Measurements from ENCODE around the gene DET1.

The DET1 gene

DNA sequence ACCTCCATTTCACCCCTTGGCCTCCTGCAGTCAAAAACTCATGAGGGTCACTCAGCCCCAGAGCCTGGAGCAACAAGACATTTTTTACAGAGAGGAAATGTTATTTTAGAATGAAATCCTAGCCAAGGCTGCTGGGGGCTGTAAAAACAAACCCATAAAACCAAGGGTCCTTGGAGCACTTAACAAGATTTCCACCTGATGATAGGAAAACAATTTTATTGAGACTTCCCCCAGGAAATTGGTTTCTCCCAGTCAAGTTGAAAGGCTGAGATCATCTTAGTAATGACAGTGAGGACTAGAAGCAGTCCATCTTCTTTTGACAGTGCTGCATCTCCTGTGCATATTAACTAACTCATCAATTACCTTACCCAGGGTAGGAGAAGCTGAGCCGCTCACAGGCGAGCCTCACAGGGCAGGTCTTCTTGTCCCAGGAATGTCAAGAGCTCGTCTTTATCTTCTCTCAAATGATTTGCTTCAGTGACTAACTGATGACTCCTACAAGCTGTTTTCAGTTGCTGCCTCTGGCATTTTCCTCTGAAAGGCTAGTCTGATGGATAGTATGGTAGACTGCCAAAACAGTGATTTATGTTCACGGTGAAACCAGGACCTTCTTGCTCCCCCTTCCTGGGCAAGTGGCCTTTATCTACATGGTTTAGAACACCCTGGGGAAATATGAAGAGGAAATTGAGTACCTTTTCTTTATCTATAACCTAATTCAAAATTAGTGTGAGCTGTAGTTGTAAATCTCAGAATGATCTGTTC, 40.1 kb upstream of the DET1 start:
- TF ChIP-seq, protein P1, sequence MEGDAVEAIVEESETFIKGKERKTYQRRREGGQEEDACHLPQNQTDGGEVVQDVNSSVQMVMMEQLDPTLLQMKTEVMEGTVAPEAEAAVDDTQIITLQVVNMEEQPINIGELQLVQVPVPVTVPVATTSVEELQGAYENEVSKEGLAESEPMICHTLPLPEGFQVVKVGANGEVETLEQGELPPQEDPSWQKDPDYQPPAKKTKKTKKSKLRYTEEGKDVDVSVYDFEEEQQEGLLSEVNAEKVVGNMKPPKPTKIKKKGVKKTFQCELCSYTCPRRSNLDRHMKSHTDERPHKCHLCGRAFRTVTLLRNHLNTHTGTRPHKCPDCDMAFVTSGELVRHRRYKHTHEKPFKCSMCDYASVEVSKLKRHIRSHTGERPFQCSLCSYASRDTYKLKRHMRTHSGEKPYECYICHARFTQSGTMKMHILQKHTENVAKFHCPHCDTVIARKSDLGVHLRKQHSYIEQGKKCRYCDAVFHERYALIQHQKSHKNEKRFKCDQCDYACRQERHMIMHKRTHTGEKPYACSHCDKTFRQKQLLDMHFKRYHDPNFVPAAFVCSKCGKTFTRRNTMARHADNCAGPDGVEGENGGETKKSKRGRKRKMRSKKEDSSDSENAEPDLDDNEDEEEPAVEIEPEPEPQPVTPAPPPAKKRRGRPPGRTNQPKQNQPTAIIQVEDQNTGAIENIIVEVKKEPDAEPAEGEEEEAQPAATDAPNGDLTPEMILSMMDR (conservative IDR thresholded peaks at IDR 0.05; ENCODE audit: low read length) = no peak
- TF ChIP-seq EZH2phosphoT487 (IDR thresholded peaks at IDR 0.05; ENCODE audit: borderline replicate concordance) = no peak
- Histone ChIP-seq H3K4me1 (ENCODE audit: insufficient read depth, low read length, poor library complexity, severe bottlenecking) (no peaks in the 10 kb centered on the region), H3K9ac (ENCODE audit: low read depth, low read length, poor library complexity, severe bottlenecking) (no peak overlapping the region), H3K36me3 (ENCODE audit: insufficient read depth, low read length) (no peaks in the 10 kb centered on the region), H3K9me3 (ENCODE audit: insufficient read depth, low read depth, low read length) (no peaks in the 10 kb centered on the region), H4K20me1 (ENCODE audit: insufficient read depth, low read length, poor library complexity, severe bottlenecking) (no peaks in the 10 kb centered on the region), H3K79me2 (ENCODE audit: insufficient read depth, low read length) (no peaks in the 10 kb centered on the region), H3F3A (ENCODE audit: low read depth) (no peaks in the 10 kb centered on the region), H2AFZ (ENCODE audit: low read length) (no peak overlapping the region), H3K27me3 (ENCODE audit: insufficient read depth, low read length, poor library complexity, severe bottlenecking) (peaks cover 8% of the 10 kb centered on the region), H3K4me2 (ENCODE audit: low read depth, low read length, poor library complexity, severe bottlenecking) (no peak overlapping the region), H3K9me2 (replicated peaks; ENCODE audit: low read depth, low read length) (no peaks in the 10 kb centered on the region), H3K4me3 (ENCODE audit: low read length, poor library complexity, severe bottlenecking) (no peak overlapping the region)

- Histone ChIP-seq H3K36me3 (ENCODE audit: insufficient read depth, low read length) (no peaks in the 10 kb centered on the region), H2AFZ (ENCODE audit: low read length) (no peak overlapping the region), H4K20me1 (ENCODE audit: insufficient read depth, low read length, poor library complexity, severe bottlenecking) (no peaks in the 10 kb centered on the region), H3K79me2 (ENCODE audit: insufficient read depth, low read length) (no peaks in the 10 kb centered on the region), H3K9me2 (replicated peaks; ENCODE audit: low read depth, low read length) (no peaks in the 10 kb centered on the region), H3K9me3 (ENCODE audit: insufficient read depth, low read depth, low read length) (no peaks in the 10 kb centered on the region), H3K4me2 (ENCODE audit: low read depth, low read length, poor library complexity, severe bottlenecking) (no peak overlapping the region), H3K4me3 (ENCODE audit: low read length, poor library complexity, severe bottlenecking) (no peak overlapping the region), H3K9ac (ENCODE audit: low read depth, low read length, poor library complexity, severe bottlenecking) (no peak overlapping the region), H3F3A (ENCODE audit: low read depth) (no peaks in the 10 kb centered on the region), H3K4me1 (ENCODE audit: insufficient read depth, low read length, poor library complexity, severe bottlenecking) (no peaks in the 10 kb centered on the region), H3K27me3 (ENCODE audit: insufficient read depth, low read length, poor library complexity, severe bottlenecking) (peaks cover 8% of the 10 kb centered on the region)
- TF ChIP-seq, protein P1 (conservative IDR thresholded peaks at IDR 0.05; ENCODE audit: low read length) = no peak
- no peak for TF ChIP-seq EZH2phosphoT487 (IDR thresholded peaks at IDR 0.05; ENCODE audit: borderline replicate concordance)
Measured at GRCh38 chr15:88580532-88580931, 34.1 kb upstream of the DET1 start.

GRCh38 chr15:88579322-88579721, 32.8 kb upstream of the DET1 start:
- Histone ChIP-seq H3K9me3 (ENCODE audit: insufficient read depth, low read depth, low read length) (no peaks in the 10 kb centered on the region), H3K4me1 (ENCODE audit: insufficient read depth, low read length, poor library complexity, severe bottlenecking) (no peaks in the 10 kb centered on the region), H3K27me3 (ENCODE audit: insufficient read depth, low read length, poor library complexity, severe bottlenecking) (no peaks in the 10 kb centered on the region), H3K9me2 (replicated peaks; ENCODE audit: low read depth, low read length) (no peaks in the 10 kb centered on the region), H3K4me3 (ENCODE audit: low read length, poor library complexity, severe bottlenecking) (no peak overlapping the region), H4K20me1 (ENCODE audit: insufficient read depth, low read length, poor library complexity, severe bottlenecking) (no peaks in the 10 kb centered on the region), H3F3A (ENCODE audit: low read depth) (no peaks in the 10 kb centered on the region), H3K9ac (ENCODE audit: low read depth, low read length, poor library complexity, severe bottlenecking) (no peak overlapping the region), H3K4me2 (ENCODE audit: low read depth, low read length, poor library complexity, severe bottlenecking) (no peak overlapping the region), H2AFZ (ENCODE audit: low read length) (no peak overlapping the region), H3K79me2 (ENCODE audit: insufficient read depth, low read length) (no peaks in the 10 kb centered on the region), H3K36me3 (ENCODE audit: insufficient read depth, low read length) (no peaks in the 10 kb centered on the region)
- TF ChIP-seq, protein P1 (conservative IDR thresholded peaks at IDR 0.05; ENCODE audit: low read length) = no peak
- no peak for TF ChIP-seq EZH2phosphoT487 (IDR thresholded peaks at IDR 0.05; ENCODE audit: borderline replicate concordance)
